Measurements from ENCODE around the gene PEF1.

The PEF1 gene

GRCh38 chr1:31663622-31664452 is 19.2 kb upstream of the PEF1 start:
- Histone ChIP-seq H3K27ac (ENCODE audit: low read depth, low read length) (no peak overlapping the region), H3K9ac (ENCODE audit: low read depth, low read length) (no peak overlapping the region), H3K36me3 (ENCODE audit: control insufficient read depth, insufficient read depth, low read length) (no peaks in the 10 kb centered on the region), H3K9me3 (ENCODE audit: control insufficient read depth, insufficient read depth, low read length) (no peaks in the 10 kb centered on the region), H3K4me1 (ENCODE audit: control insufficient read depth, insufficient read depth, low read length) (peaks cover 7% of the 10 kb centered on the region), H3K27me3 (ENCODE audit: control insufficient read depth, insufficient read depth, low read length) (no peaks in the 10 kb centered on the region), H3K4me3 (ENCODE audit: low read depth, low read length) (no peak overlapping the region)

GRCh38 chr1:31662463-31662862 is 17.8 kb upstream of the PEF1 start:
- H3K27me3 ChIP-seq (ENCODE audit: control insufficient read depth, insufficient read depth, low read length), result no peaks in the 10 kb centered on the region
- H3K36me3 ChIP-seq (ENCODE audit: control insufficient read depth, insufficient read depth, low read length), result no peaks in the 10 kb centered on the region
- H3K9ac ChIP-seq (ENCODE audit: low read depth, low read length), result no peak overlapping the region
- no peak overlapping the region for H3K27ac ChIP-seq (ENCODE audit: low read depth, low read length)
- peaks cover 7% of the 10 kb centered on the region for H3K4me1 ChIP-seq (ENCODE audit: control insufficient read depth, insufficient read depth, low read length)
- no peaks in the 10 kb centered on the region for H3K9me3 ChIP-seq (ENCODE audit: control insufficient read depth, insufficient read depth, low read length)
- no peak overlapping the region for H3K4me3 ChIP-seq (ENCODE audit: low read depth, low read length)

GRCh38 chr1:31661856-31662255 is 17.2 kb upstream of the PEF1 start:
- Histone ChIP-seq H3K4me1 (ENCODE audit: control insufficient read depth, insufficient read depth, low read length) (peaks cover 7% of the 10 kb centered on the region), H3K4me3 (ENCODE audit: low read depth, low read length) (no peak overlapping the region), H3K27ac (ENCODE audit: low read depth, low read length) (no peak overlapping the region), H3K27me3 (ENCODE audit: control insufficient read depth, insufficient read depth, low read length) (no peaks in the 10 kb centered on the region), H3K9ac (ENCODE audit: low read depth, low read length) (no peak overlapping the region), H3K36me3 (ENCODE audit: control insufficient read depth, insufficient read depth, low read length) (no peaks in the 10 kb centered on the region), H3K9me3 (ENCODE audit: control insufficient read depth, insufficient read depth, low read length) (no peaks in the 10 kb centered on the region)

- no peaks in the 10 kb centered on the region for H3K9me3 ChIP-seq (ENCODE audit: control insufficient read depth, insufficient read depth, low read length)
- no peaks in the 10 kb centered on the region for H3K36me3 ChIP-seq (ENCODE audit: control insufficient read depth, insufficient read depth, low read length)
- H3K9ac ChIP-seq (ENCODE audit: low read depth, low read length), result no peak overlapping the region
- H3K4me1 ChIP-seq (ENCODE audit: control insufficient read depth, insufficient read depth, low read length), result no peaks in the 10 kb centered on the region
- H3K27ac ChIP-seq (ENCODE audit: low read depth, low read length), result no peak overlapping the region
- no peak overlapping the region for H3K4me3 ChIP-seq (ENCODE audit: low read depth, low read length)
- H3K27me3 ChIP-seq (ENCODE audit: control insufficient read depth, insufficient read depth, low read length), result no peaks in the 10 kb centered on the region
Measured at GRCh38 chr1:31660871-31661455, 16.3 kb upstream of the PEF1 start.

- Histone ChIP-seq H3K27ac (ENCODE audit: low read depth, low read length) (no peak overlapping the region), H3K4me1 (ENCODE audit: control insufficient read depth, insufficient read depth, low read length) (no peaks in the 10 kb centered on the region), H3K4me3 (ENCODE audit: low read depth, low read length) (no peak overlapping the region), H3K27me3 (ENCODE audit: control insufficient read depth, insufficient read depth, low read length) (no peaks in the 10 kb centered on the region), H3K36me3 (ENCODE audit: control insufficient read depth, insufficient read depth, low read length) (no peaks in the 10 kb centered on the region), H3K9ac (ENCODE audit: low read depth, low read length) (no peak overlapping the region), H3K9me3 (ENCODE audit: control insufficient read depth, insufficient read depth, low read length) (no peaks in the 10 kb centered on the region)
Measured at GRCh38 chr1:31659889-31660288, 15.2 kb upstream of the PEF1 start.

GRCh38 chr1:31658721-31659120 is 14.0 kb upstream of the PEF1 start:
- Histone ChIP-seq H3K9me3 (ENCODE audit: control insufficient read depth, insufficient read depth, low read length) (no peaks in the 10 kb centered on the region), H3K4me3 (ENCODE audit: low read depth, low read length) (no peak overlapping the region), H3K36me3 (ENCODE audit: control insufficient read depth, insufficient read depth, low read length) (no peaks in the 10 kb centered on the region), H3K4me1 (ENCODE audit: control insufficient read depth, insufficient read depth, low read length) (no peaks in the 10 kb centered on the region), H3K27me3 (ENCODE audit: control insufficient read depth, insufficient read depth, low read length) (no peaks in the 10 kb centered on the region), H3K9ac (ENCODE audit: low read depth, low read length) (no peak overlapping the region), H3K27ac (ENCODE audit: low read depth, low read length) (no peak overlapping the region)

- Histone ChIP-seq H3K27me3 (ENCODE audit: control insufficient read depth, insufficient read depth, low read length) (no peaks in the 10 kb centered on the region), H3K4me3 (ENCODE audit: low read depth, low read length) (no peak overlapping the region), H3K27ac (ENCODE audit: low read depth, low read length) (no peak overlapping the region), H3K36me3 (ENCODE audit: control insufficient read depth, insufficient read depth, low read length) (no peaks in the 10 kb centered on the region), H3K4me1 (ENCODE audit: control insufficient read depth, insufficient read depth, low read length) (no peaks in the 10 kb centered on the region), H3K9ac (ENCODE audit: low read depth, low read length) (no peak overlapping the region), H3K9me3 (ENCODE audit: control insufficient read depth, insufficient read depth, low read length) (no peaks in the 10 kb centered on the region)
Measured at GRCh38 chr1:31657972-31658510, 13.4 kb upstream of the PEF1 start.

GRCh38 chr1:31657020-31657804 is 12.5 kb upstream of the PEF1 start:
- H3K27me3 ChIP-seq (ENCODE audit: control insufficient read depth, insufficient read depth, low read length), result no peaks in the 10 kb centered on the region
- H3K27ac ChIP-seq (ENCODE audit: low read depth, low read length), result no peak overlapping the region
- no peaks in the 10 kb centered on the region for H3K4me1 ChIP-seq (ENCODE audit: control insufficient read depth, insufficient read depth, low read length)
- H3K9me3 ChIP-seq (ENCODE audit: control insufficient read depth, insufficient read depth, low read length), result no peaks in the 10 kb centered on the region
- no peak overlapping the region for H3K9ac ChIP-seq (ENCODE audit: low read depth, low read length)
- no peak overlapping the region for H3K4me3 ChIP-seq (ENCODE audit: low read depth, low read length)
- H3K36me3 ChIP-seq (ENCODE audit: control insufficient read depth, insufficient read depth, low read length), result no peaks in the 10 kb centered on the region

- no peaks in the 10 kb centered on the region for H3K27me3 ChIP-seq (ENCODE audit: control insufficient read depth, insufficient read depth, low read length)
- H3K4me3 ChIP-seq (ENCODE audit: low read depth, low read length), result no peak overlapping the region
- H3K4me1 ChIP-seq (ENCODE audit: control insufficient read depth, insufficient read depth, low read length), result no peaks in the 10 kb centered on the region
- H3K9ac ChIP-seq (ENCODE audit: low read depth, low read length), result no peak overlapping the region
- H3K27ac ChIP-seq (ENCODE audit: low read depth, low read length), result no peak overlapping the region
- H3K9me3 ChIP-seq (ENCODE audit: control insufficient read depth, insufficient read depth, low read length), result no peaks in the 10 kb centered on the region
- H3K36me3 ChIP-seq (ENCODE audit: control insufficient read depth, insufficient read depth, low read length), result no peaks in the 10 kb centered on the region
Measured at GRCh38 chr1:31655756-31656155, 11.1 kb upstream of the PEF1 start.

GRCh38 chr1:31655104-31655503 is 10.4 kb upstream of the PEF1 start:
- H3K9me3 ChIP-seq (ENCODE audit: control insufficient read depth, insufficient read depth, low read length), result no peaks in the 10 kb centered on the region
- no peak overlapping the region for H3K9ac ChIP-seq (ENCODE audit: low read depth, low read length)
- no peak overlapping the region for H3K27ac ChIP-seq (ENCODE audit: low read depth, low read length)
- H3K4me1 ChIP-seq (ENCODE audit: control insufficient read depth, insufficient read depth, low read length), result no peaks in the 10 kb centered on the region
- H3K27me3 ChIP-seq (ENCODE audit: control insufficient read depth, insufficient read depth, low read length), result no peaks in the 10 kb centered on the region
- H3K36me3 ChIP-seq (ENCODE audit: control insufficient read depth, insufficient read depth, low read length), result no peaks in the 10 kb centered on the region
- H3K4me3 ChIP-seq (ENCODE audit: low read depth, low read length), result no peak overlapping the region

GRCh38 chr1:31654474-31654776 is 9.7 kb upstream of the PEF1 start:
- no peak overlapping the region for H3K27ac ChIP-seq (ENCODE audit: low read depth, low read length)
- no peaks in the 10 kb centered on the region for H3K36me3 ChIP-seq (ENCODE audit: control insufficient read depth, insufficient read depth, low read length)
- H3K4me3 ChIP-seq (ENCODE audit: low read depth, low read length), result no peak overlapping the region
- no peaks in the 10 kb centered on the region for H3K9me3 ChIP-seq (ENCODE audit: control insufficient read depth, insufficient read depth, low read length)
- no peak overlapping the region for H3K9ac ChIP-seq (ENCODE audit: low read depth, low read length)
- no peaks in the 10 kb centered on the region for H3K4me1 ChIP-seq (ENCODE audit: control insufficient read depth, insufficient read depth, low read length)
- H3K27me3 ChIP-seq (ENCODE audit: control insufficient read depth, insufficient read depth, low read length), result no peaks in the 10 kb centered on the region

All from HUES48 (cell line).